NCI-H2196 treated with DMSO at 0.1 percent for 48 hours (cell line): Measurements from ENCODE around the gene WIZ.
A peak's percentile ranks its signal among the peaks of the same experiment; 100 is the strongest.

Experiments used
- DNase-seq: peaks from one replicate; lab custom pipeline; 2025; ENCODE audit not compliant: unreplicated experiment; lab: John Stamatoyannopoulos, UW

Gene WIZ

GRCh38 chr19:15466851-15467733 lies 17.3 kb upstream of the WIZ start:
- DNase-seq, result no peak

GRCh38 chr19:15464394-15465385 lies 14.9 kb upstream of the WIZ start, which contains the start of gene RASAL3:
TSS of gene RASAL3 (minus strand) at chr19:15464544. CDS start at chr19:15464358, 186 bp downstream.
- DNase-seq, result no peak

- no peak for DNase-seq
Observed at GRCh38 chr19:15463861-15464371, 14.2 kb upstream of the WIZ start.

- no peak for DNase-seq
Observed at GRCh38 chr19:15461694-15462093, 11.9 kb upstream of the WIZ start.

- no peak for DNase-seq
Observed at GRCh38 chr19:15457701-15458484, 8.1 kb upstream of the WIZ start.

- peak; percentile 86 for DNase-seq
Observed at GRCh38 chr19:15456871-15457700, 7.3 kb upstream of the WIZ start.

GRCh38 chr19:15456441-15456840 lies 6.7 kb upstream of the WIZ start:
- DNase-seq, result no peak

- DNase-seq, result no peak
Observed at GRCh38 chr19:15455996-15456395, 6.2 kb upstream of the WIZ start.

GRCh38 chr19:15453906-15454860 lies 4.4 kb upstream of the WIZ start:
- no peak for DNase-seq

GRCh38 chr19:15453091-15453578 lies 3.4 kb upstream of the WIZ start:
- DNase-seq, result no peak

- no peak for DNase-seq
Observed at GRCh38 chr19:15452111-15453047, 2.6 kb upstream of the WIZ start.

- DNase-seq, result no peak
Observed at GRCh38 chr19:15450528-15450890, 753 bp upstream of the WIZ start.

GRCh38 chr19:15448778-15449619 lies 757 bp downstream of the WIZ start:
- no peak for DNase-seq

- no peak for DNase-seq
Observed at GRCh38 chr19:15448044-15448777, 1.5 kb downstream of the WIZ start.

GRCh38 chr19:15447057-15447456 lies 2.7 kb downstream of the WIZ start:
- DNase-seq, result no peak
